GM21526 (cell line): ENCODE results near the gene SEMA3B.
"Not testable (repeated sequence)": the region's sequence is repeated elsewhere in the genome, so short reads cannot be mapped to it uniquely, and the experiment has no call there.

Experiments
- ATAC-seq: cut with Tn5 transposase; IDR thresholded peaks from one replicate; pipeline ENCODE4 v1.9.1; 2021; ENCODE audit warnings: moderate library complexity; ENCODE audit not compliant: unreplicated experiment, low FRiP score

Gene SEMA3B

GRCh38 chr3:50237754-50238548 is 31.0 kb upstream of the SEMA3B start:
- peak; percentile 31 for ATAC-seq

GRCh38 chr3:50238549-50239026 is 30.4 kb upstream of the SEMA3B start:
- no peak for ATAC-seq

GRCh38 chr3:50239649-50240048 is 29.3 kb upstream of the SEMA3B start:
- ATAC-seq, result no peak

DNA sequence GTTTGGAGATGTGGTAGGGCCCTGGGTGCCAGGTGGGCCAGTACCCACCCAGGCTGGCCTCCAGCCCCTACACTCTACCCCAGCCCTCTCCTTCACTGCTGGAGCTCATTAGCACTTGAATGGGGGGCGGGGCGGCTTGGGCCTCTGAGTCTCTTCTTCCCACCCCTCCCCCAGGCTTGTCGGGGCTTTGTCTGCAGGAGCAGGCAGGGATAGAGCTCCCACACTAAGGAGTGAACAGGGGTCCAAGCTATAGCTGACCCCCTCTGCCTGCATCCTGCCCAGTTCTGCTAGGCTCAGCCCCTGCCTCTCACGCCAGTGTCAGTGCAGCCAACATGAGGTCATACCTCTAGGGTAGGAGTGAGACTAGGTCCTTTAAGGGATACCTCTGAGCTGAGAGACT is 27.8 kb upstream of the SEMA3B start:
- ATAC-seq, result no peak

GRCh38 chr3:50241713-50242380 is 27.1 kb upstream of the SEMA3B start:
- ATAC-seq, result no peak

DNA sequence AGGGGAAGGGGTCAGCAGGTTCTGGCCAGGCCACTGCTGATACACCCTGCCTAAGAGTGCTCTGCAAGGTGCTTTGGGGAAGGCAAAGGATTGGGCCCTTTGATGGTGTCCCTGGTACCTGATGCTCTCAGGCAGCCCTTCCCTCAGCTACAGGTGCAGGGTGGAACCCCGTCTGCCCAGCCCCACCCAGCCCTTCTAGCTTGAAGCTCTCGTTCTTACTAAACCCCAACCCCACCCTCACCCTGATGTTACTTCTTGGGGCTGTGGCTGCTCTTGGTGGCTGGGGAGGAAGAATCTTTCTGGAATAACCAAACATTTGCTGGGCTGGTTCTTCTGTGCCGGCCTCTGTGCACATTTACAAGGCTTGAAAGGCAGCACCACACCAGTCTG is 26.6 kb upstream of the SEMA3B start:
- no peak for ATAC-seq

- no peak for ATAC-seq
Measured at GRCh38 chr3:50242851-50243542, 25.9 kb upstream of the SEMA3B start.

DNA sequence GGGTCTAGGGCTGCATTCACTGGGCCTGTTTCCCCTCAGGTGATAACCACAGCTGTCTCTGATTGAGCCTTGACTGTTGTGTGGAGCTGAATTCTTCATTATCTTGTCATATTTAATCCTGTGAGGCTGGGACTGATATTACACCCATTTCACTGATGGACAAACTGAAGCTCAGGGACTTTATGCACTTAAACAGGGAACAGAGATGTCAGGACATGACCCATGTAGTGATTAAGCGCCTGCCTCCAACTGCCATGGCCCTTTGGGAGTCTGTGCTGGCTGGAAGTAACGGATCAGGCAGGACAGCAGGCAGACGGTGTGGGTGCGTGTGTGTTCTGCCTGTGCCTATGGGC is 25.4 kb upstream of the SEMA3B start:
- no peak for ATAC-seq

DNA sequence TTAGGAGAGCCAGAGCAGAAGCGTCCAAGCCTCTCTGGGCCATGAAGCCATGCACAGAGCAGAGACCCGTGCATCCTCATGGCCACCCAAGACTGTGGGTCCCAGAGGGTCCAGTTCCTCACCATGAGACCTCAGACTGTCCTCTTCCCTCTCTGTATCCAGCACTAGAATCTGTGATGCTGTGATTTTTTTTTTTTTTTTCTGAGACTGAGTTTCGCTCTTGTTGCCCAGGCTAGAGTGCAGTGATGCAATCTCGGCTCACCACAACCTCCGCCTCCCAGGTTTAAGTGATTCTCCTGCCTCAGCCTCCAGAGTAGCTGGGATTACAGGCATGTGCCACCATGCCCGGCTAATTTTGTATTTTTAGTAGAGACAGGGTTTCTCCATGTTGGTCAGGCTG is 24.1 kb upstream of the SEMA3B start:
- not testable (repeated sequence) for ATAC-seq

GRCh38 chr3:50245251-50245745 is 23.6 kb upstream of the SEMA3B start:
- no peak for ATAC-seq

DNA sequence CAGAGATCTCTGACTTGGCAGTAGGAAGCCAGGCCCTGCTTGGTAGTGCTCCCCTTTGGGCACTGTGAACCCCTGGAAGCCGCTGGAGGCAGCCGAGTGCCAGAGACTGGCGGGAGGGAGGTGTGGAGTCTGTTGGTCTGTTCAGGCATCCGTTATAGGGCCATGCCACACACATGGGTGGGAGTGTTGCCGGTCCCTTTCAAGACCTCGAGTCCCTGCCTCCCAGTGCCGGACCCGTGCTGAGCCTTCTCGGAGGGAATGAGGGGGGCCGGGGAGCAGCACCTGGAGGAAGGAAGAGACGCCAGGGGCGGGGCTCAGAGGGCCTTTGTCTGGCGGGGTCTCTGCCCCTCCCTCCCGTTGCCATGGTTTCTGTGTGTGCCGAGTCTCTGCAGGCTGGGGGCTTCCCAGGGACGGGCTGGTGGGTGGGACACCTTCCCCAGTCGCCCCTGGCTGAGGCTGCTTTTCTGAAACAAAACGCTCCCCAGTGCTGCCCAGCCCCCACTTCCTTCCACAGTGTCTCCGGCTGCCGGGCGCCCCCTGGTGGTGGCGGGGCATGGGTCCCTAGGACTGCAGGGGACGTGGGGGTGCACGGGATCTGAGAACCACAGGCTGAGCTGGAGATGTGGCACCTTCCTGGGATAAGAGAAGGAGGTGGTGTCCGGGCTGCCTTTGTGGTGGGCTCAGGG is 23.0 kb upstream of the SEMA3B start:
- peak; percentile 61 for ATAC-seq

- peak; percentile 31 for ATAC-seq
Measured at GRCh38 chr3:50246517-50246954, 22.4 kb upstream of the SEMA3B start.

DNA sequence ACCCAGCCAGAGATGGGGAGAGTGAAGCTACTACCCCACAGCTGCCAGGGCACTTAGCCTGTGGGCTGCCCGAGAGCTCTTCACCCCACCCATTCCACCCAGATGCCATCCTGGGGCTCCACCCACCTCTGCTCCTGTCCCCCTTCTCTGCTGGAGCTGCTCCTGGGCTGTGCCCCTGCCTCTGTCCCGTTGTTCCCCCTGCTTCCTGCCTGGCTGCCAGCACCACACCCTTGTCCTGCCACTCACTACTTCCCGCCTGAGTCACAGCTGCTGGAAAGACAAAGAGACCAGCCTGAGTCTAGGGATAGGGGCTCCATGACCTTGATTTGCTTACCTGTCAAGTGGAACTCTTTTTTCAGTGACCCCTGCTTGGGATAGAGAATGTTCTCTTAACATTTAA is 20.6 kb upstream of the SEMA3B start:
- no peak for ATAC-seq

- no peak for ATAC-seq
Measured at GRCh38 chr3:50249457-50249856, 19.5 kb upstream of the SEMA3B start.

DNA sequence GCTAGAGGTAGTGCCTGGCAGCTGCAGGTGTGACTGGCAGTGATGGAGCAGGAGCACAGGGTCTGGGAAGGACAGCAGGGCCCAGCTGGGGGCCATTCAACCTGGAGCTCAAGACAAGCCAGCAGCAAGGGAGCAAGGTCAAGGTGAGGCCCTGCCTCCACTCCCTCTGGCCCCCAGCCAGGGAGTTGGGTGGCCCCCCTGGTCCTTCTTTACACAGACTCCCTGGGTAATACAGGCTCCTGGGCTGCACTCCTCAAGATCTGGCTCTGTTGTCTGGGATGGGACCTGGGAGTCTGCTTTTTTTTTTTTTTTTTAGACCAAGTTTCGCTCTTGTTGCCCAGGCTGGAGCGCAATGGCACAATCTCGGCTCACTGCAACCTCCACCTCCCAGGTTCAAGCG is 18.4 kb upstream of the SEMA3B start:
- ATAC-seq, result no peak

DNA sequence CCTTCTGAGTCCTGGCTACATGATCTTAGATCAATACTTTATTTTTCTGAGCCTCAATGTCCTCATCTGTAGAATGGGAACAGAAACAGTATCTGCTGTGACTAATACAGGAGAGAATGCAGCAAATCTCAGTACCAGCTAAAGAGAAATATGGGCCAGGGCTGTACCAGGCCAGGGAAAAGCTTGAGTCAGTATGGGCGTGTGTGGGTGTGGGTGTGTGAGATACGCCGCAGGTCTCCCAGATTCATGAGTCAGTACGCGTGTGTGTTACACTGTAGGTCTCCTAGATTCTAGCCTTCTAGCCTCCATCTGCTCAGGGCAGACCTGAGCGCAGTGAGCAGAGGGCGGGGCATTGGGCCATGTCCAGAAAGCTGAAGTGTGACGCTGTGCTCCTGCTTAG is 17.7 kb upstream of the SEMA3B start:
- no peak for ATAC-seq

GRCh38 chr3:50254577-50255250 is 14.2 kb upstream of the SEMA3B start:
- no peak for ATAC-seq

GRCh38 chr3:50255251-50255615 is 13.7 kb upstream of the SEMA3B start:
- ATAC-seq, result no peak

- ATAC-seq, result no peak
Measured at GRCh38 chr3:50256978-50257890, 11.7 kb upstream of the SEMA3B start.
